OCI-LY3 (cell line): ENCODE data around the gene ZFP28.

ENCODE experiments used
- H2AFZ ChIP-seq: fragments of 200-600, 300-600 bp; shearing (Covaris generic); 2 replicates; pipeline ENCODE4 v1.6.0; 2014; ENCODE audit warnings: antibody characterized with exemption, low read depth, low read length
- H3K27ac ChIP-seq: fragments of 200-600, 300-600 bp; sonication (generic); 2 replicates; pipeline ENCODE4 v1.5.1; 2014; ENCODE audit warnings: mild to moderate bottlenecking, low read length, moderate library complexity, mixed read lengths
- H3K27me3 ChIP-seq: fragments of 200-600, 300-600 bp; sonication (generic); 2 replicates; pipeline ENCODE4 v1.6.1; 2014; ENCODE audit warnings: low read depth, low read length, mixed read lengths
- H3K36me3 ChIP-seq: fragments of 200-600, 300-600 bp; sonication (generic); replicated peaks from 2 replicates; pipeline ENCODE3; 2014; ENCODE audit warnings: low read depth, low read length, mixed read lengths
- H3K4me1 ChIP-seq: fragments of 300-600, 200-600 bp; sonication (generic); 2 replicates; pipeline ENCODE4 v1.6.1; 2014; ENCODE audit warnings: low read length, mixed read lengths
- H3K4me2 ChIP-seq: fragments of 200-600, 300-600 bp; sonication (generic); 2 replicates; pipeline ENCODE4 v1.6.1; 2014; ENCODE audit warnings: low read length, mixed read lengths
- H3K4me3 ChIP-seq: fragments of 300-600, 200-600 bp; sonication (generic); 2 replicates; pipeline ENCODE4 v1.5.1; 2014; ENCODE audit warnings: antibody characterized with exemption, mild to moderate bottlenecking, low read length, moderate library complexity
- H3K79me2 ChIP-seq: fragments of 300-600, 200-600 bp; shearing (Covaris generic); 2 replicates; pipeline ENCODE4 v1.6.1; 2014; ENCODE audit warnings: mild to moderate bottlenecking, low read length, mixed read lengths
- H3K9ac ChIP-seq: fragments of 300-600, 200-600 bp; shearing (Covaris generic); 2 replicates; pipeline ENCODE4 v1.6.0; 2014; ENCODE audit warnings: mild to moderate bottlenecking, low read length, moderate library complexity
- H3K9me3 ChIP-seq: fragments of 200-600, 300-600 bp; shearing (Covaris generic); 2 replicates; pipeline ENCODE4 v1.6.1; 2014; ENCODE audit warnings: low read length, mixed read lengths; ENCODE audit not compliant: insufficient read depth
- H4K20me1 ChIP-seq: fragments of 200-600, 300-600 bp; sonication (generic); 2 replicates; pipeline ENCODE4 v1.6.1; 2016; ENCODE audit warnings: low read length, mixed read lengths; ENCODE audit not compliant: insufficient read depth
- CTCF ChIP-seq: fragments of 200-600, 300-600 bp; sonication (generic); IDR thresholded peaks from 2 replicates; pipeline ENCODE4 v1.5.1; 2014; ENCODE audit warnings: antibody characterized with exemption, low read length, low read depth
- EZH2phosphoT487 ChIP-seq: fragments of 200-600 bp; shearing (Covaris generic); IDR thresholded peaks from 2 replicates; pipeline ENCODE4 v1.6.1; 2018; ENCODE audit warnings: antibody characterized with exemption, mixed run types, low read depth

ZFP28 gene

DNA sequence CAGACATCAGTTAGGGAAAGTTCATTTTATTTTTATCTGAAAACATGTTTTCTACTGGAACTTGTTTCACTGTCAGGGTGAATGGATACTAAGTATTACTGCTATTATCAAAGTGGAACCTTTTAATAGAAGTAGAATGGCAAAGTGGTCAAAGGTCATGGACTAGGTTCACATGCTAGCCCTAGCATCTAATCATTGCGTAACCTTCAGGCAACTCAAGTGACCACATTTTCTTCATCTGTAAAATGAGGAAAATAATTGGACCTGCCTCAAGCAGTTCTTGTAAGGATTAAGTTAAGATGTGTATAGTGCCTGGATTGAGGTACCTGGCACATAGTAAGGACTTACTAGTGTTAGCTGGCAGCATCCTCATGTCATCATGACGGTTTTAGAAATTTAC lies 5.0 kb downstream of the ZFP28 start:
- no peaks in the 10 kb centered on the region for H3K36me3 ChIP-seq
- no peak overlapping the region for H3K4me3 ChIP-seq
- H3K27me3 ChIP-seq = no peaks in the 10 kb centered on the region
- no peaks in the 10 kb centered on the region for H3K79me2 ChIP-seq
- TF ChIP-seq EZH2phosphoT487 (no peak), CTCF (no peak)
- no peak overlapping the region for H3K9ac ChIP-seq
- no peak overlapping the region for H2AFZ ChIP-seq
- H3K4me1 ChIP-seq = no peaks in the 10 kb centered on the region
- no peaks in the 10 kb centered on the region for H4K20me1 ChIP-seq
- no peak overlapping the region for H3K4me2 ChIP-seq
- H3K27ac ChIP-seq = no peak overlapping the region
- peaks cover 14% of the 10 kb centered on the region; the same call in 1 of the 2 replicates for H3K9me3 ChIP-seq

GRCh38 chr19:56547535-56547934 lies 8.8 kb downstream of the ZFP28 start:
- Histone ChIP-seq H3K9me3 (peaks cover 14% of the 10 kb centered on the region; the same call in 1 of the 2 replicates), H3K27me3 (no peaks in the 10 kb centered on the region), H3K4me2 (no peak overlapping the region), H3K79me2 (no peaks in the 10 kb centered on the region), H2AFZ (no peak overlapping the region), H3K36me3 (no peaks in the 10 kb centered on the region), H3K27ac (no peak overlapping the region), H3K9ac (no peak overlapping the region), H3K4me3 (no peak overlapping the region), H4K20me1 (no peaks in the 10 kb centered on the region), H3K4me1 (no peaks in the 10 kb centered on the region)
- no peak for TF ChIP-seq CTCF

DNA sequence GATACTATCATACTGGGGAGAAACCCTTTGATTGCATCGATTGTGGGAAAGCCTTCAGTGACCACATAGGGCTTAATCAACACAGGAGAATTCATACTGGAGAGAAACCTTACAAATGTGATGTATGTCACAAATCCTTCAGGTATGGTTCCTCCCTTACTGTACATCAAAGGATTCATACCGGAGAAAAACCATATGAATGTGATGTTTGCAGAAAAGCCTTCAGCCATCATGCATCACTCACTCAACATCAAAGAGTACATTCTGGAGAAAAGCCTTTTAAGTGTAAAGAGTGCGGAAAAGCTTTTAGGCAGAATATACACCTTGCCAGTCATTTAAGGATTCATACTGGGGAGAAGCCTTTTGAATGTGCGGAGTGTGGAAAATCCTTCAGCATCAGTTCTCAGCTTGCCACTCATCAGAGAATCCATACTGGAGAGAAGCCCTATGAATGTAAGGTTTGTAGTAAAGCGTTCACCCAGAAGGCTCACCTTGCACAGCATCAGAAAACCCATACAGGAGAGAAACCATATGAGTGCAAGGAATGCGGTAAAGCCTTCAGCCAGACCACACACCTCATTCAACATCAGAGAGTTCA lies 15.6 kb downstream of the ZFP28 start:
- Histone ChIP-seq H3K9me3 (peaks cover 20% of the 10 kb centered on the region; the same call in 1 of the 2 replicates), H3K36me3 (no peaks in the 10 kb centered on the region)
- TF ChIP-seq EZH2phosphoT487 = no peak
- TF ChIP-seq CTCF = no peak

DNA sequence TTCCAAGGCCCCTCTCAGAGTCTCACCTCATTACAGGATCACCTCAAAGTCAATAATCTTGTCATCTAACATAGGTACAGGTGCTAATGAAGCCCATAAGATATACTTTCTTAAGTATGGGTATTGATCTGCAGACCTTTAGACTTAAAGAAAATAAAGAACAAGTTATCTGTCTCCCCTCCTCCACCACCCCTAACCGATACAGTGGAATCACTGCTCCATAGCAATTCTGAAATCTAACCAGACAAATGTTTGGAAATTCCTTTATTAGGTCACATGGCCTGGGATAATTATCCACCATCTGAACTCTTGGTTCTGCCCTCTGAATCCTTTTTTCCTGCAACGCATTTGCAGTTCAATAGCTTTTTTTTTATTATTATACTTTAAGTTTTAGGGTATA lies 24.0 kb downstream of the ZFP28 start:
- Histone ChIP-seq H3K27me3 (no peaks in the 10 kb centered on the region), H3K27ac (no peak overlapping the region), H3K9ac (no peak overlapping the region), H3K36me3 (no peaks in the 10 kb centered on the region), H3K4me3 (no peak overlapping the region), H4K20me1 (no peaks in the 10 kb centered on the region), H3K9me3 (peaks cover 21% of the 10 kb centered on the region), H3K4me2 (no peak overlapping the region), H2AFZ (no peak overlapping the region), H3K79me2 (no peaks in the 10 kb centered on the region), H3K4me1 (no peaks in the 10 kb centered on the region)
- TF ChIP-seq CTCF = no peak
- TF ChIP-seq EZH2phosphoT487 = no peak

More for the DNA sequence above, 15.6 kb downstream of the ZFP28 start:
- Histone ChIP-seq H3K4me3 (no peak overlapping the region), H4K20me1 (no peaks in the 10 kb centered on the region), H3K27ac (no peak overlapping the region), H3K4me2 (no peak overlapping the region), H3K27me3 (no peaks in the 10 kb centered on the region), H3K79me2 (no peaks in the 10 kb centered on the region), H2AFZ (no peak overlapping the region), H3K4me1 (no peaks in the 10 kb centered on the region), H3K9ac (no peak overlapping the region)
